Suppressor macrophage treated with lipopolysaccharide for 4 hours (primary cell): Measurements from ENCODE around the gene TEX13D.

Experiments
- DNase-seq: peaks from one replicate; pipeline ENCODE4 v3.0.0-alpha.2; 2020

The TEX13D gene

DNA sequence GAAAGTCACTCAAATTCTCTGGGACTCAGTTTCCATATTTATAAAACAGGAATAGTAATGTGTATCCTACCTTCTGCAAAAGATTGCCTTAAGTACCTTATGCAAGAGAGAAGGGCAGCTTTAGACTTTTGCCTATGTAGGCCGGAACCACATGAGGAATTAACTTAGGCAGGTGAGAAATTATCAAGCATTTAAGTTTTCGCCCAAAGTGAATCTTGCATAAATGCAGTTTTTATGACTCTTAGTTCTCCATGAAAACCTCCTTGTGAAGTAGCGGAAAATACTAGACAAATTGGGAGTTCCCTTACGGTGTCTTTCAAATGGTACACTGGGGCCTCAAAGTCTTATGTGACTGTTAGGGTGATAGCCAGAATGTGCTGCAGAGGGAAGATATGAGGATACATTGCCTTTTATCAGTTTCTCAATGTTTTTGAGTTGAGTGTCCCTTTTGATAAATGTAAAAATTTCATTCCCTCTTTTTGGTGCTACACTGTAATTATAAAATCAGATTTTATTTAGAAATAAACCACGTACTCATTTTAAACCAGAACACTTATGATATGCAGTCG is 16.5 kb downstream of the TEX13D start:
- no peak for DNase-seq

DNA sequence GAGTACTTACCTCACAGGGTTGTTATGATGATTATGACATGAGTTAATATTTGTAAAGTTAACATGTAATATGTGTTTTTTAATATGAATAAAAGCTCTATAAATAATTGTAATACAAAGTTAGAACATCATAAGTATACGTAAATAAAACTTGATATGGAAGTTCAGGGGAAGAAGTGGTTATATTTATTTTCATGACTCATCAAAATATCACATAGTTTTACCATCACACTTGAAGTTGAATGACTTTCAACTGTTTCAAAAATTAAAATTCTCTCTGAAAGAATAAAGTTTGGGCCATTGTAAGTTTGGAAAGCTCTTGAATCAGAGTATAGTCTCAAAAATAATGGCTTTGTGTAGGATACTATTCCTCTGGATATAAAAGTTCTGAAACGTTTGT is 22.2 kb downstream of the TEX13D start:
- DNase-seq, result no peak

DNA sequence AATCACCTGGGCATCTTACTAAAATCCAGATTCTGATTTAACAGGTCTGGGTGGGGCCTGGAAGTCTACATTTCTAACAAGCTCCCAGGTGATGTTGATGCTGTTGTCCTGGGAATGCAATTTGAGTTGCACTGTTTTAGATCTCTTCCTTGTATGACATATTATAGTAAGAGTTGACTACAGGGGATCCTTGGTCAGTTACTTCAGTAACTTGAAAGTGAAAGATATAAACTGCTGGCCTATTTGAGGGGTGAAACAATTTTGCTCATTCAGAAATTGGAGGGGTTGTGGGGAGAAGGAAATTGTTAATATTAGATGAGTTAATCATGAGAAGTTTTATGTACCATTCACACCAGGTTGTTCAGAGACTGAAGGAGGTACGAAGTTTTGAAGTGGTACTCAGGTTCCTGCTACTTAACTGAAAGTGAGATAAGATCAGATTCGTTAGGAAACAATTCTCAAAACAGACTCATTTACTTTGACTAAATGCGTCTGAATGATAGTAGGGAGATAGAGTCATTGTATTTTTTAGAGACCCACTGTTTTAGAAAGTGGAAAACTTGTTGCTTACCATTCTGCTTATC is 26.4 kb downstream of the TEX13D start:
- no peak for DNase-seq

DNA sequence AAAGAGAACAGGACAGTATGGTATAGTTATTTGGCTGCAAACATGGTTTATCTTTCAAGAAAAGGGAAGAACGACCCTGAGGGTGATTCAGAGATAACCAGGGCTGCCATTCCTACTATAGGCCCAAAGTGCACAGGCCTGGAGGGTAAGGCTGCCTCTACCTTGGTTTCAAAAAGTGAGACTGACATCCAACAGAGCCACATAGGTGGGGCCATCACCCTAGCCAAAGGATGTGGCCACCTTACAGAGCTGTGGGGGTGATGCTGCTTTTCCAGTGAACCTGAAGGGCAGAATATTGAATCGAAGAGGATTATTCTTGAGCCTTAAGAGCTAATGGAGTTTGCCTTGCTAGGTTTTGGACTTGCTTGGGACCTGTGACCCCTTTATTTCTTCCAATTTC is 29.6 kb downstream of the TEX13D start:
- no peak for DNase-seq

DNA sequence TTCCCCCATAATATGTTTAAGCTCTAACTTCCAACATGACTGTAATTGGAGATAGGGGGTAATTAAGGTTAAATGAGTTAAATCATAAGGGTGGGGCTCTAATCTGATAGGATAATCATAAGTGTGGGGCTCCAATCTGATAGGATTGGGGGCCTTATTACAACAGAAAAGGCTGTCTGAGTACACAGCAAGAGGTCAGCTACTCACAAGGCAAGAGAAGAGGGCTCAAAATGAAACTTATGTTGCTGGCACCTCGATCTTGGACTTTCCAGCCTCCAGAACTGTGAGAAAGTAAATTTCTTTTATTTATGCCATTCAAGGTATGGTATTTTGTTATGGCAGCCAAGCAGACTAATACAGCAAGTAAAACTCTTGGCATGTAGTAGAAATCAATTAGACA is 30.3 kb downstream of the TEX13D start:
- DNase-seq, result no peak

DNA sequence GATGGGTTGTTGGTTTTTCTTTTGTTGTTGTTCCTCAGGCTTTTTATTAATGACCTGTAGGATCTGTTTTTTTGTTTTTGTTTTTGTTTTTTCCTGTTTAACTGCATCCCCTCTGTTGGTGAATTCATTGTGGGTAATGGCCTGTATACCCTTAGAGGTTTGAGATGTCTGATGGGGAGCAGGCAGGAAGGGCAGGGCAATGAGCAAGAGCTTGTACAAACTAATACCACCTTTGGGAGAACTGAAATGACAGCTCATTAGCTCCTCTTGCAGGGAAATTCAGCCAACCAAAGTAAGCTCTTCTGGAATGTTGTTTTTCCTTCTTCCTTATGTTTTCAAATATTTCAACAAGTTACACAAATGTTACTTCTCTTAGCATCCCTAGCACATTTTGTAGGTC is 37.3 kb downstream of the TEX13D start:
- no peak for DNase-seq

DNA sequence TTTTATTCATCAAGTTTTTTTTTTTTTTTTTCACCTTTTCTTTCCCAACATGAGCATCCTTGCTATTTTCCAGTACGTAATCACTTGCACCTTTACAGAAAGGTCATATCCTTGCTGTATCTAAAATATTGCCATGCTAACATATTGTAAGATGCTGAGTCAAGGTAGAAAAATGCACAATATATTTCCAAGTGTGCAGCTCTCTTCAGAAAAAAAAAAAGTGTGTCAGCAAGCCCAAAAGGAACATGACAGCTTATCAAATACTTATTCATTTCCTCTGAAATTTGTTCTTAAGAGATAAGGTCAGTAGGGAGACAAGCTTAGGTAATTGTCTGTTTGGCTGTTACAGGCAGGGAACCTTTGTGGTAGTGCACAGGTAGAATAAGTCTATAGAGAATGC is 40.9 kb downstream of the TEX13D start:
- DNase-seq, result no peak

DNA sequence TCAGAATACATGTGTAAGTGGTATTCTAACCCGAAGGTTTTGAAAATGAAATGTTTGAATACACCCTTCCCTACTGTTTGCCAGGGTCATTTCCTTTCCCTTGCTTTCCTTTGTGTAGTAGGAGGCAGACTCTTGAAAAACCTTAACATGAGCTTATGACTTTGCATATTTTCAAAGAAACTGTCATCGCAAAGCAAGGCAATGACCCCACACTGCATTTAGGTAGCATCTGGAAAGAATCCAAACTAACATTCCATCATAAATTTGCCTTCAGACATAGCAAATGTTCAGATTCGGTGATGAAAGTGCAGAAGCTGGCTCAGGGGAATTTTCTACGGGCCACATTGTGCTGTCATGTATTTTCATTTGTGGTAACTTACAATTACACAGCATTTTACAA is 46.2 kb downstream of the TEX13D start:
- DNase-seq, result no peak

DNA sequence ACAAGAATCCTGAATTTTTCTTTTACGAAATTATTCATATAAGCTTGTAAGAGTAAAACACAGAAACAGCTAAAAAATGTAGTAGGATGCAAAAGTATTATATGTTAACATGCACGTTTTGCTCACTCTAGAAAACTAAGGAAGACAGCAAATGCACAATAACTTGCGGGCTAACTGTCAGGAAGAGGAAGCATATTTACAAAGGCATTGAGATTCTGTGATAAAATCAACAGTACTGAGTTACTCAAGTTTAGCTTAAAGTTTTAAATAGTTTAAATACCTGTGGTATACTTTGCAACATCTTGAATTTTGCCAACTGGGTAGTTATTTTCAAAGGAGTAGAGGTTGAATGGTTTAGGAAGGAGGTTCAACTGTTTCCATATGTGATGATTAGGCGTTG is 50.9 kb downstream of the TEX13D start:
- no peak for DNase-seq

DNA sequence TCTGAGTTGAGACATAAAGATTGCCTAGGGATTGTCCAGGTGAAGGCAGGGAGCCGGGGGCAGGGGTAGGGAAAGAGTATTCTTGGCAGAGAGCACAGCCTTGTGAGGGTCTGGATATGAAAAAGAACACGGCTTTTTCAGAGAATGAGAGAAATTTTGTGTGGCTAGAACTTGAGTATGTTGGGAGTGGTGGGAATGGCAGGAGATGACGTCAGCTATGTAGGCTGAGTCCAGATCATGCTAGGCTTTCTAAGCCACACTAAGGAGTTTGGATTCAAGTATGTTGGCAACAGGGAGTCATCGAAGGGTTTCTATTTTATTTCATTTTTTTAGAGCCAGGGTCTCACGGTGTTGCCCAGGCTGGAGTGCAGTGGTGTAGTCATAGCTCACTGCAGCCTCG is 53.9 kb downstream of the TEX13D start:
- DNase-seq, result no peak
